NAMALWA (cell line): ENCODE results near the gene ARL17B.
A peak's percentile ranks its signal among the peaks of the same experiment; 100 is the strongest.
"Not testable (repeated sequence)": the region's sequence is repeated elsewhere in the genome, so short reads cannot be mapped to it uniquely, and the experiment has no call there.

ENCODE experiments used
- DNase-seq: peaks from one replicate; pipeline ENCODE4 v3.0.0-alpha.2; 2015; ENCODE audit warnings: low spot score

The ARL17B gene

DNA sequence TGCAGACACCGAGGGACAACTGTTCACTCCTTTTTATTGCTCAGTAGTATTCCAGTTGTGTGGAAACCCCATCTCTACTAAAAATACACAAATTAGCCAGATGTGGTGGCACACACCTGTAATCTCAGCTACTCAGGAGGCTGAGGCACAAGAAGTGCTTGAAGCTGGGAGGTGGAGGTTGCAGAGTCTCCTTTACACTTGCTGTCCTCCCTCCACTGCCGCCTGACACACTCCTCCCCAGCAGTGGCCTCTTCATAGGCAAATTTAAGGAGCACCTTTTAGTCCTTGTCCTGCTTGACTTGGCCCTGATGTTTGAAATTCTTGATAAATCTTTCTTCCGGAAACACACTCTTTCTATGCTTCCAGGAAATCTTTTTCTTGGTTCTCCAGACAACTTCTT is 112.4 kb downstream of the ARL17B start:
- not testable (repeated sequence) for DNase-seq

DNA sequence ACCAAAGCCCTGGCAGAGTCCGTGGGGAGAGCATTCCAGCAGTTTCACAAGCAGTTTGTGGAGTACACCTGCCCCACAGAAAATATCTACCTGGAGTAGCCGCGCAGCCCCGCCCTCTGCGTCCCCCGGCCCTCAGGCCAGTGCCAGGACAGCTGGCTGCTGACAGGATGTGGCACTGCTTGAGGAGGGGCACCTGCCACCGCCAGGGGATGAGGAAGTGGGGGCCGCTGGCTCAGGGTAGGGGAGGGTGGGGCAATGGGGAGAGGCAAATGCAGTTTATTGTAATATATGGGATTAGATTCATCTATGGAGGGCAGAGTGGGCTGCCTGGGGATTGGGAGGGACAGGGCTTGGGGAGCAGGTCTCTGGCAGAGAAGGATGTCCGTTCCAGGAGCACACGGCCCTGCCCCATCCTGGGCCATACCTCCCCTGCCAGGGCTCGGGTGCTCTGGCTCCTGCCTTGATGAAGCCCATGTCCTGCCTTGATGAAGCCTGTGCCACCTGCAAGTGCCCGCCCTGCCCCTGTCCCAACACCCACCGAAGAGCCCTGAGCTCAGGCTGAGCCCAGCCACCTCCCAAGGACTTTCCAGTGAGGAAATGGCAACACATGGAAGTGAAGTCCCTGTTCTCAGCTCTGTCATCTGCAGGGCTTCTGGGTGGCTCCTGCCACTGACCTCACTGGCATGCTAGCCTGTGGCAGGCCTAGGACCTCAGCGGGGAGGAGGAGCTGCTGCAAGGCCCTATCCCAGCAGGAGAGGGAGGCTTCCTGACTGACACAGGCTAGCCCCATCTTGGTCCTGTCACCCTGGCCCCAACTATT is 116.4 kb downstream of the ARL17B start:
- DNase-seq, result not testable (repeated sequence)

DNA sequence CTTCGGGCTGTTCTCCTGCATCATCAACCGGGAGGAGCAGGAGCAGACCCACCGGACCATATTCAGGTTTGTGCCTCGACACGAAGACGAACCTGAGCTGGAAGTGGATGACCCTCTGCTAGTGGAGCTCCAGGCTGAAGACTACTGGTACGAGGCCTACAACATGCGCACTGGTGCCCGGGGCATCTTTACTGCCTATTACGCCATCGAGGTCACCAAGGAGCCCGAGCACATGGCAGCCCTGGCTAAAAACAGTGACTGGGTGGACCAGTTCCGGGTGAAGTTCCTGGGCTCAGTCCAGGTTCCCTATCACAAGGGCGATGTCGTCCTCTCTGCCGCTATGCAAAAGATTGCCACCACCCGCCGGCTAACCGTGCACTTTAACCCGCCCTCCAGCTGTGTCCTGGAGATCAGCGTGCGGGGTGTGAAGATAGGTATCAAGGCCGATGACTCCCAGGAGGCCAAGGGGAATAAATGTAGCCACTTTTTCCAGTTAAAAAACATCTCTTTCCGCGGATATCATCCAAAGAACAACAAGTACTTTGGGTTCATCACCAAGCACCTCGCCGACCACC is 117.1 kb downstream of the ARL17B start:
- not testable (repeated sequence) for DNase-seq

DNA sequence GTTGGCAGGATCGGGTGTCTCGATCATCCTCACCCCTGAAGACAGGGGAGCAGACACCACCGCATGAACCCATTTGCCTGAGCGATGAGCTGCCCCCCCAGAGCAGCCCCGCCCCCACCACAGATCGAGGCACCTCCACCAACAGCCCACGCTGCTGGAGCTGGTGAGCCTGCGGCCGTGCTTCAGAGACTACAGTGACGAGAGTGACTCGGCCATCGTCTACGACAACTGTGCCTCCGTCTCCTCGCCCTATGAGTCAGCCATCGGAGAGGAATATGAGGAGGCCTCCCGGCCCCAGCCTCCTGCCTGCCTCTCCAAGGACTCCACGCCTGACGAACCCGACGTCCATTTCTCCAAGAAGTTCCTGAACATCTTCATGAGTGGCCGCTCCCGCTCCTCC is 117.6 kb downstream of the ARL17B start:
- DNase-seq, result not testable (repeated sequence)

DNA sequence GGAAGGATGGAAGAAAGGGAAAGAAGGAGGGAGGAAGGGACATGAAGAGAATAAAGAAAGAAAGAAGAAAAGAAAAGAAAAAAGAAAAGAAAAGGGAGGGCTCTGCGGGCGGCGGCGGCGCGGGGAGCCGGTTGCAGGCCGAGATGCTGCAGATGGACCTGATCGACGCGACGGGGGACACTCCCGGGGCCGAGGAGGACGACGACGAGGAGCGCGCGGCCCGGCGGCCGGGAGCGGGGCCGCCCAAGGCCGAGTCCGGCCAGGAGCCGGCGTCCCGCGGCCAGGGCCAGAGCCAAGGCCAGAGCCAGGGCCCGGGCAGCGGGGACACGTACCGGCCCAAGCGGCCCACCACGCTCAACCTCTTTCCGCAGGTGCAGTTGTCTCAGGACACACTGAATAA is 118.1 kb downstream of the ARL17B start:
- not testable (repeated sequence) for DNase-seq

DNA sequence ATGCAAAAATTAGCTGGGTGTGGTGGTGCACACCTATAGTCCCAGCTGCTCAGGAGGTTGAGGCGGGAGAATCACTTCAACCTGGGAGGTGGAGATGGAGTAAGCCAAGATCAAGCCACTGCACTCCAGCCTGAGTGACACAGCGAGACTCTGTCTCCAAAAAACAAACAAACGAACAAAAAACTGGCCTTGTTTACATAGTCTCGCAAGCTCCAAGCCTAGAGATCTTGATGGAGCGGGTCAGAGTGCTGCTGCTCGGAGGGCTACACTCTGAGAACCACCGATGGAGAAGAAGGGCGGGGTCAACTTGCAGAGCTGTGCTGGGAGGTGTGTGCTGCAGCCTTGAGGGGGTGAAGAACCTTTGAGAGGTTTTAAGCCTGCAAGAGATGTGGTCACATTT is 130.2 kb downstream of the ARL17B start:
- DNase-seq, result not testable (repeated sequence)

DNA sequence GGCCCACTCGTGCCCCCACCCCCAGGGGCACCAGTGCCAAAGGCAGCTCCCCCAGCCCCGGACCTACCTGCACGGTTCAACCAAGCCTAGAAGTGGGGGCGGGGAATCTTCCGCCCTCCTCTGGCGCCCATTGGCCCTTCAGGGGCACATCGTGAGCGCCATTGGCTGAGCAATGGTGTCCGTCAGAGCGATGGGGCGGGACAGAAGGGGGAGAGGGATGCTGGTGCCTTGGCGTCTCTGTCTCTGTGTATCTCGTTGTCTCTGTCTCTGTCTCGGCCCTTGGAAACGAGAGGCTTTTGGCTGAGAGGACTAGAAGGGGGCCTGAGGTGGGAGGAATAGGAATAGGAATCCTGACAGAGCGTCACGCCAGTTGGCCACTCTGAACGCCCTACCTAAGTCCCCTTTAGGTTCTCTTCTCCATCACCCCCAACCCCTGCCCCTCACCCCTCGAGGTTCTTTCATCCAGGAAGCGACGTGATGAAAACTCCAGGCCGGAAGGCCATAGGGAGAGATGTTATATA is 136.2 kb downstream of the ARL17B start:
- peak; percentile 92 for DNase-seq

DNA sequence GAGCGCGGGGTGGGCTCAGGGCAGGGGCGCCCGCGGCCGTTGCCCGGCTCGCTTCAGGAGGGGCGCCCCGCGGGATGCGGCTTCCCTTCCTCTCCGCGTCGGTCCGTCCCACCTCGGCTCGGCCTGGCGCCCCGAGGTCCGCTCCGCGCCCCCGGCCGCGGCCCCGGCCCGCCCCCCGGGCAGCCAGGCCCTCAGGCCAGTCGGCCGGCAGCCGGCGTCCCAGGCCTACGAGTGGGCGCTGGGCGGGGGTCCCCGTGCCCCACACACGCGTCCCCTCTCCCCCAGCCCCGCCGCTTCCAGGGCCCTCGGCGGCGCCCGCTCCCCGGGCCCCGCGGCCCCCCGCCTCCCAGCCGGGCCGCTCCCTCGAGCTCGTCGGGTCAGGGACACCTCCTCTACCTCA is 136.7 kb downstream of the ARL17B start:
- DNase-seq, result not testable (repeated sequence)
